Memory B cell (primary cell): ENCODE data around the gene KCNK10.

Source experiments
- ATAC-seq: fragments of 150-1000 bp; cut with Tn5 transposase; 2 replicates; pipeline ENCODE4 v1.10.0; 2021; ENCODE audit warnings: low read depth, mild to moderate bottlenecking, moderate library complexity
- DNase-seq, 2 donors: peaks; one replicate each; pipeline ENCODE4 v3.0.0; 2022; ENCODE audit warnings: low spot score in 2 of 2
- H3K27ac Mint-ChIP-seq: one replicate; pipeline ENCODE4 v1.8.0; 2022; ENCODE audit warnings: mild to moderate bottlenecking, moderate library complexity, mixed read lengths
- H3K27me3 Mint-ChIP-seq: one replicate; pipeline ENCODE4 v1.8.0; 2022; ENCODE audit warnings: mixed read lengths
- H3K36me3 Mint-ChIP-seq: one replicate; pipeline ENCODE4 v1.8.0; 2022; ENCODE audit warnings: mild to moderate bottlenecking, mixed read lengths
- H3K4me1 Mint-ChIP-seq: one replicate; pipeline ENCODE4 v1.8.0; 2022; ENCODE audit warnings: mixed read lengths
- H3K4me3 Mint-ChIP-seq: one replicate; pipeline ENCODE4 v1.8.0; 2022; ENCODE audit warnings: mild to moderate bottlenecking, moderate library complexity, mixed read lengths
- H3K9me3 Mint-ChIP-seq: one replicate; pipeline ENCODE4 v1.8.0; 2022; ENCODE audit warnings: mixed read lengths

The KCNK10 gene

DNA sequence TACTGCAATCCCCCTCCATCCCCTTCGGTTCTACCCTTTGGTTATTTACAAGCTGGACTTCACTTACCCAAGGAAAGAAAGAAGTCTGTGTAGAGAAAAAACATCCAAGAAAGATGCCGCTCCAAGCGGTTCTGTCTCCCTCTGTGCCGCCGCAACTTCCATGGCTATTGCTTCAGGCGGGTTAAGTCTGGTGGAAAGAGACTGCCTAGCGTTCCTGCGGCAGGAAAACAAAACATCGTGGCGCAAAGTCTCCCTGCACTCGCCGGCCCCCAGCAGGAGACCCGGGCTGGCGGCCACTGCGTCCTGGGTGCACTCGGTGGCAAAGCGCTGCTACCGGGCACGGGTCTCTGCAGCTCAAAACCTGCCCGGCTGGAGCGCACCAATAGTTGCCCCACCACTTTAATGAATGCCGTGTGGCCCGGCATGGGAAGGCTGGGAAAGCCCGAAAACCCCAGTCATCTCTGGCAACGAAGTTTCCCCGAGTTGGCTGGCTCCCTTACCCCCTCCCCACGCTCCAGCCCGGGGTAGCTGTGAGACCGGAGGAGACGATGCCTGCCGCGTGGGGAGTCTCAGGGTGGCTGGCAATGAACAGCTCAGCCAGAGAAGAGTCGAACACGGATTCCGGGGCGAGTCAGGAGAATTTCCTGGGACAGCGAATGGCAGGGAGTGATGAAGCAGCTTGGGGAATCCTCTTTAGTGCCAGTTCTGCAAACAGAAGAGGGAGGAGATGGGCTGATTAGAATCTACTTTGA is 3.5 kb upstream of the KCNK10 start:
- H3K36me3 Mint-ChIP-seq, result no peaks in the 10 kb centered on the region
- no peak for ATAC-seq
- no peak overlapping the region for H3K27ac Mint-ChIP-seq
- no peak overlapping the region for H3K4me3 Mint-ChIP-seq
- H3K9me3 Mint-ChIP-seq, result no peaks in the 10 kb centered on the region
- no peak for DNase-seq
- peaks cover 23% of the 10 kb centered on the region for H3K27me3 Mint-ChIP-seq
- peaks cover 4% of the 10 kb centered on the region for H3K4me1 Mint-ChIP-seq

- no peak for DNase-seq
- Mint-ChIP-seq H3K4me3 (no peak overlapping the region), H3K4me1 (peaks cover 4% of the 10 kb centered on the region), H3K27ac (no peak overlapping the region), H3K36me3 (no peaks in the 10 kb centered on the region), H3K9me3 (no peaks in the 10 kb centered on the region), H3K27me3 (peaks cover 23% of the 10 kb centered on the region)
- ATAC-seq, result no peak
Measured at GRCh38 chr14:88325883-88326282, 2.8 kb upstream of the KCNK10 start.

DNA sequence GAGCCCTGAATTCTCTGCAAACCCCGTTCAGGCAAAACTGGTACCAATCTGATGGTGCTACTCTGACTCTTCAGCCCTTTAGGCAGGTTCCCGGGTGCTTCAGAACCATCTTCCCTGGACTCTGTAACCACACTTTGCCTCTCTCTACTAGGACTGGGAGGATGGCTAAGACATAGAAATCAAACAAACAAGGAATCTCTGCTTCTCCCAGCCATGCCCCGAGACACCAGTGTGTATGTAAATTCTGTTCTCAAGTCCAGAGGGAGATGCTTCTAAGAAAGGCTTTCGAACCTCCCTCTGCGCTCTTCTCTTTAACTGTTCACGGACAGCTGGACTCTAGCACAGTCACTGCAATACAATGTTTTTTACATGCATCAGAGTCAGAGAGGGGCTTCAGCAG is 1.9 kb upstream of the KCNK10 start:
- no peaks in the 10 kb centered on the region for H3K36me3 Mint-ChIP-seq
- no peak overlapping the region for H3K27ac Mint-ChIP-seq
- peaks cover 23% of the 10 kb centered on the region for H3K27me3 Mint-ChIP-seq

DNA sequence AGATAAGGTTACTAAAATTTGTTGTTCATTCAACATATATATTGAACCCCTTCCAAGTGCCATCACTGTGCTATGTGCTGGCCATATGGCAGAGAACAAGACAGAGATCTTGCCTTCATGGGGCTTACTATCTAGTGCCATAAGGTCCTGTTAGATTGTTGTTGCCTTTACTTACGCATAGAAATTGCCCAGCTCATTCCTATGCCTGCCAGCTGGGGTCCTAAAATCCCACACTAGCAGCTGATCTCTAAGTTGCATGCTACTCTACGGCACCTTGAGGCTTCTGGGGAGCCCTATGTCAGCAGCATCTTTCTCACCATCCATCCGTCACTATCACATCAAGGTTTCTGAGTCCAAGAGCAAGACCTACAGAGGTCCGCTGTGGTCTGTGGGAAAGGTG is 1.4 kb upstream of the KCNK10 start:
- Mint-ChIP-seq H3K36me3 (no peaks in the 10 kb centered on the region), H3K27me3 (peaks cover 23% of the 10 kb centered on the region), H3K4me3 (peak overlapping the region; percentile 6), H3K9me3 (no peaks in the 10 kb centered on the region), H3K4me1 (peaks cover 4% of the 10 kb centered on the region), H3K27ac (no peak overlapping the region)
- ATAC-seq (no peak), DNase-seq (no peak)

More for the DNA sequence above, 1.9 kb upstream of the KCNK10 start:
- DNase-seq, result no peak
- Mint-ChIP-seq H3K4me3 (peak overlapping the region; percentile 14), H3K9me3 (no peaks in the 10 kb centered on the region), H3K4me1 (peaks cover 4% of the 10 kb centered on the region)
- ATAC-seq, result no peak

GRCh38 chr14:88323523-88324199 is 592 bp upstream of the KCNK10 start:
- peak; percentile 70 for ATAC-seq
- Mint-ChIP-seq H3K4me3 (peak overlapping the region; percentile 88), H3K27me3 (peaks cover 23% of the 10 kb centered on the region), H3K9me3 (no peaks in the 10 kb centered on the region), H3K36me3 (no peaks in the 10 kb centered on the region), H3K4me1 (peaks cover 4% of the 10 kb centered on the region), H3K27ac (no peak overlapping the region)
- DNase-seq, result no peak

- DNase-seq (no peak), ATAC-seq (no peak)
- H3K27ac Mint-ChIP-seq, result no peak overlapping the region
- H3K9me3 Mint-ChIP-seq, result no peaks in the 10 kb centered on the region
- peaks cover 29% of the 10 kb centered on the region for H3K27me3 Mint-ChIP-seq
- no peaks in the 10 kb centered on the region for H3K36me3 Mint-ChIP-seq
- no peak overlapping the region for H3K4me3 Mint-ChIP-seq
- peaks cover 4% of the 10 kb centered on the region for H3K4me1 Mint-ChIP-seq
Measured at GRCh38 chr14:88322504-88323085, 474 bp downstream of the KCNK10 start.

- Mint-ChIP-seq H3K27me3 (peaks cover 25% of the 10 kb centered on the region), H3K9me3 (no peaks in the 10 kb centered on the region), H3K4me1 (peaks cover 4% of the 10 kb centered on the region), H3K36me3 (no peaks in the 10 kb centered on the region), H3K4me3 (no peak overlapping the region), H3K27ac (no peak overlapping the region)
- no peak for ATAC-seq
- DNase-seq, result no peak
Measured at GRCh38 chr14:88321692-88322503, 1.2 kb downstream of the KCNK10 start.

- no peak overlapping the region for H3K4me3 Mint-ChIP-seq
- H3K27ac Mint-ChIP-seq, result no peak overlapping the region
- ATAC-seq (no peak), DNase-seq (no peak)
- H3K4me1 Mint-ChIP-seq, result peaks cover 2% of the 10 kb centered on the region
- H3K27me3 Mint-ChIP-seq, result peaks cover 8% of the 10 kb centered on the region
- no peaks in the 10 kb centered on the region for H3K36me3 Mint-ChIP-seq
- peaks cover 1% of the 10 kb centered on the region for H3K9me3 Mint-ChIP-seq
Measured at GRCh38 chr14:88318406-88318805, 4.7 kb downstream of the KCNK10 start.

DNA sequence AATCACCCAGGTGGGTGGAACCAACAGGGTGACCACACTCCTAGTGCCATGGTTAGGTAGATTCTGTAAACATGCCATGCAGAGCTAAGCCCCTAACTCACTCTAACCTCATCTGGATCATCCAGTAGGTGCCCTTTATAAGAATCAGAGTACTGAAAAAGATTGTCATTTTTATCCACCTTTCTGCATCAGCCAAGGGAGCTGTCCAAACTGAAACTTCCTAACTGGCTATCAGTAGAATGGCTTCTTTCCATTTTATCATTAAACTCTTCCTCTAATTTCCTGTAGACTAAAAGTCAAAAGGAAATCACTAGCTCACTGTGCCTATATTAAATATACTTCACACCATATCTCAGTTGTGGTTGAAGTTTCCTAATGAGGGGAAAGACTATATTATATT is 6.5 kb downstream of the KCNK10 start:
- H3K27me3 Mint-ChIP-seq, result peaks cover 6% of the 10 kb centered on the region
- ATAC-seq (no peak), DNase-seq (no peak)
- no peak overlapping the region for H3K27ac Mint-ChIP-seq
- H3K9me3 Mint-ChIP-seq, result peaks cover 3% of the 10 kb centered on the region
- no peak overlapping the region for H3K4me3 Mint-ChIP-seq
- H3K36me3 Mint-ChIP-seq, result no peaks in the 10 kb centered on the region
- no peaks in the 10 kb centered on the region for H3K4me1 Mint-ChIP-seq

GRCh38 chr14:88312257-88312656 is 10.8 kb downstream of the KCNK10 start:
- Mint-ChIP-seq H3K36me3 (no peaks in the 10 kb centered on the region), H3K27me3 (no peaks in the 10 kb centered on the region), H3K27ac (no peak overlapping the region), H3K4me1 (no peaks in the 10 kb centered on the region), H3K4me3 (no peak overlapping the region), H3K9me3 (peaks cover 3% of the 10 kb centered on the region)
- ATAC-seq (no peak), DNase-seq (no peak)

GRCh38 chr14:88311780-88312179 is 11.3 kb downstream of the KCNK10 start:
- Mint-ChIP-seq H3K4me1 (no peaks in the 10 kb centered on the region), H3K9me3 (peaks cover 3% of the 10 kb centered on the region), H3K27ac (no peak overlapping the region), H3K36me3 (no peaks in the 10 kb centered on the region), H3K27me3 (peaks cover 1% of the 10 kb centered on the region), H3K4me3 (no peak overlapping the region)
- no peak for DNase-seq
- no peak for ATAC-seq

GRCh38 chr14:88310449-88310848 is 12.6 kb downstream of the KCNK10 start:
- peaks cover 3% of the 10 kb centered on the region for H3K9me3 Mint-ChIP-seq
- no peak for ATAC-seq
- no peak overlapping the region for H3K4me3 Mint-ChIP-seq
- H3K27ac Mint-ChIP-seq, result no peak overlapping the region
- no peak for DNase-seq
- H3K27me3 Mint-ChIP-seq, result peaks cover 2% of the 10 kb centered on the region
- H3K4me1 Mint-ChIP-seq, result no peaks in the 10 kb centered on the region
- no peaks in the 10 kb centered on the region for H3K36me3 Mint-ChIP-seq

GRCh38 chr14:88310021-88310420 is 13.0 kb downstream of the KCNK10 start:
- Mint-ChIP-seq H3K27ac (no peak overlapping the region), H3K4me3 (no peak overlapping the region), H3K27me3 (peaks cover 2% of the 10 kb centered on the region), H3K36me3 (no peaks in the 10 kb centered on the region), H3K4me1 (no peaks in the 10 kb centered on the region), H3K9me3 (peaks cover 3% of the 10 kb centered on the region)
- ATAC-seq (no peak), DNase-seq (no peak)
